Vagina (tissue), 2 donors: ENCODE data around the gene PC. TPM values are rescaled to one million over a fixed set of nuclear protein-coding genes. Genes with fewer than 3 reads are reported as not detected.
"Not testable (repeated sequence)": the region's sequence is repeated elsewhere in the genome, so short reads cannot be mapped to it uniquely, and the experiment has no call there.

Source experiments
- DNase-seq, 2 donors: peaks; one replicate each; pipeline ENCODE4 v3.0.0-alpha.2; 2017; ENCODE audit errors: extremely low spot score in 2 of 2
- H3K27ac ChIP-seq: fragments of 200-600 bp; sonication (generic); one replicate; pipeline ENCODE4 v1.5.1; 2019
- H3K27me3 ChIP-seq: fragments of 200-600 bp; sonication (generic); one replicate; pipeline ENCODE4 v1.5.1; 2019
- H3K36me3 ChIP-seq, 2 donors: fragments of 200-600 bp; sonication (generic); one replicate each; pipeline ENCODE4 v1.5.1; 2017 to 2019
- H3K4me1 ChIP-seq: fragments of 200-600 bp; sonication (generic); one replicate; pipeline ENCODE4 v1.5.1; 2019
- H3K4me3 ChIP-seq, 2 donors: fragments of 200-600 bp; sonication (generic); 1 replicate in 1 of 2; 2 replicates in 1 of 2; pipeline ENCODE4 v1.5.1; 2016 to 2019
- H3K9me3 ChIP-seq: fragments of 200-600 bp; sonication (generic); one replicate; pipeline ENCODE4 v1.5.1; 2019
- POLR2A ChIP-seq, 2 donors: fragments of 450-650 bp; IDR thresholded peaks; one replicate each; pipeline ENCODE4 v1.6.1; 2017; ENCODE audit warnings: antibody characterized with exemption in 2 of 2, mild to moderate bottlenecking in 2 of 2, moderate library complexity in 2 of 2
- POLR2AphosphoS5 ChIP-seq, 2 donors: sonication (generic); formaldehyde crosslinking; IDR thresholded peaks; one replicate each; pipeline ENCODE4 v1.9.0; 2017; ENCODE audit warnings: antibody characterized with exemption in 2 of 2, mild to moderate bottlenecking in 2 of 2, low read depth in 1 of 2; ENCODE audit not compliant: insufficient read depth in 1 of 2
- intact Hi-C: fragments of 100-400 bp; cut with DNase I; formaldehyde crosslinking; loops from one replicate; pipeline ENCODE4 v1.15.1; 2023
- total RNA-seq: library from RNA; depleted of rRNA; stranded (reverse); fragments of >200 nt; gene quantifications from one replicate; pipeline ENCODE4 v1.2.3, GENCODE V29; 2016
- TF ChIP-seq, protein P1 (sequence below), 3 experiments: fragments of 450-650 bp in 2 of 3; fragments of 200-600 bp in 1 of 3; sonication (generic) in 1 of 3; IDR thresholded peaks; one replicate each; pipeline ENCODE4 v1.5.1; 2017 to 2019; ENCODE audit warnings: antibody characterized with exemption in 3 of 3, mild to moderate bottlenecking in 2 of 3, moderate library complexity in 2 of 3

The PC gene
- total RNA-seq, 1 donor from 2014 or later, result 34.1 TPM

DNA sequence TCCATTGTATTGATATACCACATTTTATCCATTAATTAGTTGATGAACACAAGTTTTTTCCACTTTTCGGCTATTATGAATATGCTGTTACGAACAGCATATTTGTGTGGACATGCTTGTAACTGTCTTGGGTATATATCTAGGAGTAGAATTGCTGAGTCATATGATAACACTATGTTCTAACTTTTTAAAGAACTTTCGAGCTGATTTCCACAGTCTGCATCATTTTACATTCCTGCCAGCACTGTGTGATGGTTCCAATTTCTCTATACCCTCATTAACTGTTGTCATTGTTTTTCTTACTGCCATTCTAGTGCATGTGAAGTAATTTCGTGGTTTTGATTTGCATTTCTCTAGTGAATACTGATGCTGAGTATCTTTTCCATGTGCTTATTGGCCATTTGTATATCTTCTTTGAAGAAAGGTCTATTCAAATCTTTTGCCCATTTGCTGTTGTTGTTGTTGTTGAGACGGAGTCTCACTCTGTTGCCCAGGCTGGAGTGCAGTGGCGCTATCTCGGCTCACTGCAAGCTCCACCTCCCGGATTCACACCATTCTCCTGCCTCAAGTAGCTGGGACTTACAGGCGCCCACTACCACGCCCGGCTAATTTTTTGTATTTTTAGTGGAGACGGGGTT lies 122.3 kb downstream of the PC start:
- H3K27ac ChIP-seq, result no peak overlapping the region
- H3K27me3 ChIP-seq, result no peaks in the 10 kb centered on the region
- no peaks in the 10 kb centered on the region for H3K4me1 ChIP-seq
- H3K9me3 ChIP-seq, result no peaks in the 10 kb centered on the region
- intact Hi-C loops, result loop anchor here (5.0 kb wide), 1 partner anchor 149 kb away; no protein-coding TSS in a partner anchor
- TF ChIP-seq POLR2AphosphoS5 (IDR thresholded peaks at IDR 0.05; ENCODE audit: insufficient read depth in 1 of 2, low read depth in 1 of 2) (no peak), POLR2A (IDR thresholded peaks at IDR 0.05) (no peak)
- TF ChIP-seq, protein P1, sequence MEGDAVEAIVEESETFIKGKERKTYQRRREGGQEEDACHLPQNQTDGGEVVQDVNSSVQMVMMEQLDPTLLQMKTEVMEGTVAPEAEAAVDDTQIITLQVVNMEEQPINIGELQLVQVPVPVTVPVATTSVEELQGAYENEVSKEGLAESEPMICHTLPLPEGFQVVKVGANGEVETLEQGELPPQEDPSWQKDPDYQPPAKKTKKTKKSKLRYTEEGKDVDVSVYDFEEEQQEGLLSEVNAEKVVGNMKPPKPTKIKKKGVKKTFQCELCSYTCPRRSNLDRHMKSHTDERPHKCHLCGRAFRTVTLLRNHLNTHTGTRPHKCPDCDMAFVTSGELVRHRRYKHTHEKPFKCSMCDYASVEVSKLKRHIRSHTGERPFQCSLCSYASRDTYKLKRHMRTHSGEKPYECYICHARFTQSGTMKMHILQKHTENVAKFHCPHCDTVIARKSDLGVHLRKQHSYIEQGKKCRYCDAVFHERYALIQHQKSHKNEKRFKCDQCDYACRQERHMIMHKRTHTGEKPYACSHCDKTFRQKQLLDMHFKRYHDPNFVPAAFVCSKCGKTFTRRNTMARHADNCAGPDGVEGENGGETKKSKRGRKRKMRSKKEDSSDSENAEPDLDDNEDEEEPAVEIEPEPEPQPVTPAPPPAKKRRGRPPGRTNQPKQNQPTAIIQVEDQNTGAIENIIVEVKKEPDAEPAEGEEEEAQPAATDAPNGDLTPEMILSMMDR (IDR thresholded peaks at IDR 0.05), result no peak
- H3K4me3 ChIP-seq, result no peak overlapping the region
- no peak for DNase-seq
- no peaks in the 10 kb centered on the region for H3K36me3 ChIP-seq

DNA sequence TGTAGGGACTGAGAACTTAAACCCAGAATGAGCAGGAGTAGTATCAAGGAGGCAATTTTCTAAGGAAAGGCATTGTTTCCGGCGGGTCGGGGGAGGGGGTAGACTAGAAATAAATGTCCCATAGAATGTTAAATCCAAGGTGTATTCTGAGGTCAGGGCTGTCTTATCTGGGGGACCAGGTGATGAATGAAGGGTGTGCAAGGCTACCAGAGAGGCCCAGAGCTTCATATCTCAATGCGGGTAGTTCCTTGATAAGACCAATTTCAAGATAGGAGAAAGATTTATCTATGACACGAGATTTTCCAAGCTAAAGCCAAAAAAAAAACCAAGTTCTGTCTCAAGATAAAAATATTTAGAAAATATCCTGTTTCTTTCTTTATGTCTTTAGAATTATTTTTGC lies 123.2 kb downstream of the PC start:
- intact Hi-C loops, result loop anchor here (5.0 kb wide), 1 partner anchor 148 kb away; no protein-coding TSS in a partner anchor
- Histone ChIP-seq H3K4me1 (no peaks in the 10 kb centered on the region), H3K27me3 (no peaks in the 10 kb centered on the region), H3K9me3 (no peaks in the 10 kb centered on the region), H3K27ac (no peak overlapping the region), H3K4me3 (no peak overlapping the region), H3K36me3 (no peaks in the 10 kb centered on the region)
- TF ChIP-seq POLR2AphosphoS5 (IDR thresholded peaks at IDR 0.05; ENCODE audit: insufficient read depth in 1 of 2, low read depth in 1 of 2), result no peak
- TF ChIP-seq, protein P1 (IDR thresholded peaks at IDR 0.05), result no peak
- no peak for TF ChIP-seq POLR2A (IDR thresholded peaks at IDR 0.05)
- DNase-seq, result no peak

DNA sequence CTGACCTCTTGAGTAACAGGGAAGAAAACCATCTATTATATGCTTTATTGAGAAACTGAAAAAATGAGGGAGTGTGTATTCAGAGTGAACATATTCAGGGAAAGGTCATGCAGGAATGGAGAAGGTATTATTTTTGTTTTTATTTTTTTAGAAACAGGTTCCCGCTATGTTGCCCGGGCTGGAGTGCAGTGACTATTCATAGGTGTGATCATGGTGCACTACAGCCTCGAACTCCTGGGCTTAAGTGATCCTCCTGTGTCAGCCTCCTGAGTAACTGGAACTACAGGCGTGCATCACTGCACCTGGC lies 123.7 kb downstream of the PC start:
- Histone ChIP-seq H3K4me1 (no peaks in the 10 kb centered on the region), H3K4me3 (no peak overlapping the region), H3K36me3 (no peaks in the 10 kb centered on the region), H3K27ac (no peak overlapping the region), H3K27me3 (no peaks in the 10 kb centered on the region), H3K9me3 (no peaks in the 10 kb centered on the region)
- TF ChIP-seq, protein P1 (IDR thresholded peaks at IDR 0.05), result peak in 1 of 3 experiments; percentile 24
- TF ChIP-seq POLR2AphosphoS5 (IDR thresholded peaks at IDR 0.05; ENCODE audit: insufficient read depth in 1 of 2, low read depth in 1 of 2), result no peak
- no peak for DNase-seq
- intact Hi-C loops, result no loop called here

DNA sequence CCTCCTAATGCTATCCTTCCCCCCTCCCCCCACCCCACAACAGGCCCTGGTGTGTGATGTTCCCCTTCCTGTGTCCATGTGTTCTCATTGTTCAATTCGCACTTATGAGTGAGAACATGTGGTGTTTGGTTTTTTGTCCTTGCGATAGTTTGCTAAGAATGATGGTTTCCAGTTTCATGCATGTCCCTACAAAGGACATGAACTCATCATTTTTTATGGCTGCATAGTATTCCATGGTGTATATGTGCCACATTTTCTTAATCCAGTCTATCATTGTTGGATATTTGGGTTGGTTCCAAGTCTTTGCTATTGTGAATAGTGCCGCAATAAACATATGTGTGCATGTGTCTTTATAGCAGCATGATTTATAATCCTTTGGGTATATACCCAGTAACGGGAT lies 133.6 kb downstream of the PC start:
- H3K27me3 ChIP-seq, H3K9me3 ChIP-seq, intact Hi-C loops, H3K4me1 ChIP-seq, H3K27ac ChIP-seq, H3K36me3 ChIP-seq, H3K4me3 ChIP-seq, DNase-seq: not testable (repeated sequence)

DNA sequence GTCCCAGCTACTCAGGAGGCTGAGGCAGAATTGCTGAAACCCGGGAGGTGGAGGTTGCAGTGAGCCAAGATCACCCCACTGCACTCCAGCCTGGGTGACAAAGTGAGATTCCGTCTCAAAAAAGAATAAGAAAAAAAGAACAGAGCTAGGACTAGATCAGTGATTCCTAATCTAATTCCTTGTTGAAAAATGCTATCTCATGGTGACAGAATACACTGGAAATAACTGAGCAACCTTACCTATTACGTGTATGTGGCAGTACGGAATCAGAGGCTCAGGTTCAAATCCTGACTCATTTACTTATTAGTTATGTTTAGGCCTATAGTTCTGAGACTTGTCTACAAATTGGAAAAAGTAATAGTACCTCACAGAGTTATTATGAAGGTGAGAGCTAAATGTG lies 134.5 kb downstream of the PC start:
- Histone ChIP-seq H3K27me3 (no peaks in the 10 kb centered on the region), H3K9me3 (no peaks in the 10 kb centered on the region), H3K4me1 (no peaks in the 10 kb centered on the region), H3K27ac (no peak overlapping the region), H3K4me3 (no peak overlapping the region), H3K36me3 (peaks cover 0 to 5% of the 10 kb centered on the region in 2 donors)
- intact Hi-C loops, result no loop called here
- no peak for DNase-seq
- TF ChIP-seq, protein P1 (IDR thresholded peaks at IDR 0.05), result no peak
- TF ChIP-seq POLR2A (IDR thresholded peaks at IDR 0.05) (no peak), POLR2AphosphoS5 (IDR thresholded peaks at IDR 0.05; ENCODE audit: insufficient read depth in 1 of 2, low read depth in 1 of 2) (no peak)
